HL-60 (cell line): ENCODE data around the gene SPATA20.

ENCODE experiments used
- POLR2AphosphoS5 ChIP-seq: IDR thresholded peaks from 2 replicates; pipeline ENCODE4 v1.6.1; 2012; ENCODE audit warnings: low read depth
- SPI1 ChIP-seq: IDR thresholded peaks from 2 replicates; pipeline ENCODE4 v1.6.1; 2012; ENCODE audit warnings: low read depth, mild to moderate bottlenecking, borderline replicate concordance
- TF ChIP-seq, protein P1 (sequence below): IDR thresholded peaks from one replicate; pipeline ENCODE4 v1.5.1; 2011; ENCODE audit warnings: low read length, control low read depth, inconsistent platforms; ENCODE audit not compliant: insufficient read depth
- TF ChIP-seq, protein P2 (sequence below): IDR thresholded peaks from 2 replicates; pipeline ENCODE4 v1.6.1; 2012; ENCODE audit warnings: low read depth; ENCODE audit not compliant: insufficient replicate concordance

DNA sequence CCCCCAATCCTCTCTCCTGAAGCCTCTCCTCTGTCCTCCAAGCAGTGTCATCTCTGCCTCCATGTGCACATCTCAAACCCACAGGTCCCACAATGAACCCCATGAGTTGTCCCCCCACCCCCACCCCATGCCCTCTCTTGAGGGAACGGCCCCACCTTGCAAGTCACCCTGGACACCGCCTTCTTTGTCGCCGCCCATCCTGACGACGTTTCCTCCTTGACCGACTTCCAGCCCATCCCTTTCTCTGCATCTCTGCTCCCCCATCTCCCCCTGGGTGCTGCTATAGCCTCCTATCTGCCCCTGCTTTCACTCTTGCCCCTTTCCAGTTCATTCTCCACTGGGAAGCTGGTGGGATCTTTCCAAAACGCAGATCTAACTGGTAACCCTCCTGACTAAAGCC is 1.7 kb upstream of the SPATA20 start:
- TF ChIP-seq, protein P1, sequence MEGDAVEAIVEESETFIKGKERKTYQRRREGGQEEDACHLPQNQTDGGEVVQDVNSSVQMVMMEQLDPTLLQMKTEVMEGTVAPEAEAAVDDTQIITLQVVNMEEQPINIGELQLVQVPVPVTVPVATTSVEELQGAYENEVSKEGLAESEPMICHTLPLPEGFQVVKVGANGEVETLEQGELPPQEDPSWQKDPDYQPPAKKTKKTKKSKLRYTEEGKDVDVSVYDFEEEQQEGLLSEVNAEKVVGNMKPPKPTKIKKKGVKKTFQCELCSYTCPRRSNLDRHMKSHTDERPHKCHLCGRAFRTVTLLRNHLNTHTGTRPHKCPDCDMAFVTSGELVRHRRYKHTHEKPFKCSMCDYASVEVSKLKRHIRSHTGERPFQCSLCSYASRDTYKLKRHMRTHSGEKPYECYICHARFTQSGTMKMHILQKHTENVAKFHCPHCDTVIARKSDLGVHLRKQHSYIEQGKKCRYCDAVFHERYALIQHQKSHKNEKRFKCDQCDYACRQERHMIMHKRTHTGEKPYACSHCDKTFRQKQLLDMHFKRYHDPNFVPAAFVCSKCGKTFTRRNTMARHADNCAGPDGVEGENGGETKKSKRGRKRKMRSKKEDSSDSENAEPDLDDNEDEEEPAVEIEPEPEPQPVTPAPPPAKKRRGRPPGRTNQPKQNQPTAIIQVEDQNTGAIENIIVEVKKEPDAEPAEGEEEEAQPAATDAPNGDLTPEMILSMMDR: no peak
- TF ChIP-seq, protein P2, sequence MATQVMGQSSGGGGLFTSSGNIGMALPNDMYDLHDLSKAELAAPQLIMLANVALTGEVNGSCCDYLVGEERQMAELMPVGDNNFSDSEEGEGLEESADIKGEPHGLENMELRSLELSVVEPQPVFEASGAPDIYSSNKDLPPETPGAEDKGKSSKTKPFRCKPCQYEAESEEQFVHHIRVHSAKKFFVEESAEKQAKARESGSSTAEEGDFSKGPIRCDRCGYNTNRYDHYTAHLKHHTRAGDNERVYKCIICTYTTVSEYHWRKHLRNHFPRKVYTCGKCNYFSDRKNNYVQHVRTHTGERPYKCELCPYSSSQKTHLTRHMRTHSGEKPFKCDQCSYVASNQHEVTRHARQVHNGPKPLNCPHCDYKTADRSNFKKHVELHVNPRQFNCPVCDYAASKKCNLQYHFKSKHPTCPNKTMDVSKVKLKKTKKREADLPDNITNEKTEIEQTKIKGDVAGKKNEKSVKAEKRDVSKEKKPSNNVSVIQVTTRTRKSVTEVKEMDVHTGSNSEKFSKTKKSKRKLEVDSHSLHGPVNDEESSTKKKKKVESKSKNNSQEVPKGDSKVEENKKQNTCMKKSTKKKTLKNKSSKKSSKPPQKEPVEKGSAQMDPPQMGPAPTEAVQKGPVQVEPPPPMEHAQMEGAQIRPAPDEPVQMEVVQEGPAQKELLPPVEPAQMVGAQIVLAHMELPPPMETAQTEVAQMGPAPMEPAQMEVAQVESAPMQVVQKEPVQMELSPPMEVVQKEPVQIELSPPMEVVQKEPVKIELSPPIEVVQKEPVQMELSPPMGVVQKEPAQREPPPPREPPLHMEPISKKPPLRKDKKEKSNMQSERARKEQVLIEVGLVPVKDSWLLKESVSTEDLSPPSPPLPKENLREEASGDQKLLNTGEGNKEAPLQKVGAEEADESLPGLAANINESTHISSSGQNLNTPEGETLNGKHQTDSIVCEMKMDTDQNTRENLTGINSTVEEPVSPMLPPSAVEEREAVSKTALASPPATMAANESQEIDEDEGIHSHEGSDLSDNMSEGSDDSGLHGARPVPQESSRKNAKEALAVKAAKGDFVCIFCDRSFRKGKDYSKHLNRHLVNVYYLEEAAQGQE: no peak
- no peak for TF ChIP-seq POLR2AphosphoS5
- TF ChIP-seq SPI1: no peak
